H1 (cell line): ENCODE results near the gene SUPT4H1.

ENCODE experiments used
- PHF8 ChIP-seq: fragments of 200-600 bp; sonication (generic); conservative IDR thresholded peaks from 2 replicates; pipeline ENCODE4 v1.7.1; 2012; ENCODE audit warnings: low read depth, mild to moderate bottlenecking, inconsistent platforms, low read length, moderate library complexity
- POLR2A ChIP-seq, 2 experiments: IDR thresholded peaks; 1 replicate in 1 of 2; 2 replicates in 1 of 2; pipeline ENCODE4 v1.6.1; 2011; ENCODE audit warnings: low read depth in 2 of 2, low read length in 2 of 2, mild to moderate bottlenecking in 2 of 2; ENCODE audit errors: control extremely low read depth in 1 of 2
- RAD21 ChIP-seq, 2 experiments: IDR thresholded peaks in 1 of 2; conservative IDR thresholded peaks in 1 of 2; 2 replicates each; pipeline ENCODE4 v1.6.1; 2011; ENCODE audit warnings: low read depth in 2 of 2, low read length in 2 of 2, improper control_type of control experiment in 1 of 2, inconsistent platforms in 1 of 2, mild to moderate bottlenecking in 1 of 2, moderate library complexity in 1 of 2

GRCh38 chr17:58320163-58320558, 31.8 kb downstream of the SUPT4H1 start:
- no peak for TF ChIP-seq RAD21 (IDR thresholded peaks at IDR 0.05 in 1 of 2, conservative IDR thresholded peaks at IDR 0.05 in 1 of 2; ENCODE audit: low read depth in 2 of 2, low read length in 2 of 2)
- TF ChIP-seq PHF8 = no peak
- TF ChIP-seq POLR2A (IDR thresholded peaks at IDR 0.05; ENCODE audit: control extremely low read depth in 1 of 2, low read depth in 2 of 2, low read length in 2 of 2) = no peak
